SK-N-MC (cell line): ENCODE data around the gene KCNMA1.

Experiments used
- DNase-seq: peaks from one replicate; pipeline ENCODE4 v3.0.0-alpha.2; 2011; ENCODE audit warnings: low read depth, low spot score
- H3K27ac ChIP-seq: fragments of 200-600 bp; sonication (generic); 2 replicates; pipeline ENCODE4 v1.5.1; 2016; ENCODE audit warnings: mixed run types
- H3K36me3 ChIP-seq: fragments of 200-600 bp; sonication (generic); 2 replicates; pipeline ENCODE4 v1.6.1; 2017; ENCODE audit warnings: antibody characterized with exemption, low read length, mixed read lengths; ENCODE audit not compliant: insufficient read depth
- H3K4me3 ChIP-seq: fragments of 200-600 bp; sonication (generic); 2 replicates; pipeline ENCODE4 v1.5.1; 2016
- H3K9ac ChIP-seq: fragments of 200-600 bp; sonication (generic); 2 replicates; pipeline ENCODE4 v1.8.0; 2017; ENCODE audit warnings: mixed run types, mixed read lengths; ENCODE audit not compliant: insufficient read length
- H3K9me3 ChIP-seq: fragments of 200-600 bp; sonication (generic); 2 replicates; pipeline ENCODE4 v1.6.1; 2017; ENCODE audit warnings: low read depth, mild to moderate bottlenecking, antibody characterized with exemption, low read length, moderate library complexity, mixed read lengths
- EZH2 ChIP-seq: fragments of 200-600 bp; sonication (generic); IDR thresholded peaks from one replicate; pipeline ENCODE4 v1.6.1; 2017; ENCODE audit warnings: antibody characterized with exemption
- FOXP2 ChIP-seq: optimal IDR thresholded peaks from 2 replicates; pipeline ENCODE3; 2011; ENCODE audit warnings: mild to moderate bottlenecking, moderate library complexity; ENCODE audit not compliant: insufficient read depth; ENCODE audit errors: extremely low read length, control extremely low read depth
- POLR2AphosphoS5 ChIP-seq: IDR thresholded peaks from 2 replicates; pipeline ENCODE4 v1.6.1; 2012; ENCODE audit warnings: mild to moderate bottlenecking, low read depth, low read length, borderline replicate concordance

KCNMA1 gene

DNA sequence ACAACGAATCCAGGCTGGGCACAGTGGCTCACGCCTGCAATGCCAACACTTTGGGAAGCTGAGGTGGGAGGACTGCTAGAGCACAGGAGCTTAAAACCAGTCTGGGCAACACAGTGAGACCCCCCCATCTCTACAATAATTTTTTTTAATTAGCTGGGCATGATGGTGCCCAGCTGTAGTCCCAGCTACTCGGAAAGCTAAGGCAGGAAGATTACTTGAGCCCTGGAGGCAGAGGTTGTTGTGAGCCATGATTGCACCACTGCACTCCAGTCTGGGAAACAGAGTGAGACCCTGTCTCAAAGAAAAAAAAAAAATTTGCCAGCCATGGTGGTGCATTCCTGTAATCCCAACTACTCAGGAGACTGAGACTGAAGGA, 396.3 kb downstream of the KCNMA1 start:
- no peak overlapping the region for H3K9ac ChIP-seq
- TF ChIP-seq FOXP2, result no peak
- TF ChIP-seq POLR2AphosphoS5, result no peak
- no peak for TF ChIP-seq EZH2

DNA sequence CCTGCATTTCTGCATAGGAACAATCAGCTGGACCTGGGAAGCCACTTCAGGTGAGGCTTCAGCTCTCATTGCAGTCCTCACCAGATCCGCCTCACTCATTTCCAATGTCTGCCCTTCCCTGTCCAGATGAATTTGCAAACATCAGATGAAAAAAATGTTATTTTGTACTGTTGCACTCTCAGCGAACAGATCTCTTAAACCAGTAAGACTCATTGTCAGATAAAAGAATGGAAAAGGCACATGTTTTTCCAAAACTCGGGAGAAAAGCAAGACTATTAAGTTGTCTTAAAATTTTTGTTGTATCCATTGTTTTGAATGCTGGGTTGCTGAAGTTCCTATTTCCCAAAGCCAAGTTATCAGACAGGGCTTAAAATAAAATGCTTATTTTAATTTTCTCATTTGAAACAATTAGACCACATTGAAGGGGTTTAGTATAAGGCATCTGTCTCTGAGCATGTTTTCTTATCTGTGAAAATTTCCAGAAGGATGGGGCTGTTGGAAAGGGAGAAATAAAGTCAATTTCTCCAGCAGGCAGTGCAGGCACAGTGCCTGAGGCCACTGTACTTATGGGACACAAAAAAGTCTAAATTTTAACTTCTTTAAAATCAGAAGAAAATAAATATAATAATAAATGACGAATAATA, 396.8 kb downstream of the KCNMA1 start:
- no peaks in the 10 kb centered on the region for H3K9me3 ChIP-seq
- TF ChIP-seq POLR2AphosphoS5 (no peak), EZH2 (no peak), FOXP2 (no peak)
- no peak overlapping the region for H3K9ac ChIP-seq
- H3K27ac ChIP-seq, result no peak overlapping the region
- DNase-seq, result no peak
- no peaks in the 10 kb centered on the region for H3K36me3 ChIP-seq
- no peak overlapping the region for H3K4me3 ChIP-seq

More for the DNA sequence above, 396.3 kb downstream of the KCNMA1 start:
- Histone ChIP-seq H3K36me3 (no peaks in the 10 kb centered on the region), H3K4me3 (no peak overlapping the region), H3K9me3 (no peaks in the 10 kb centered on the region), H3K27ac (no peak overlapping the region)
- no peak for DNase-seq

DNA sequence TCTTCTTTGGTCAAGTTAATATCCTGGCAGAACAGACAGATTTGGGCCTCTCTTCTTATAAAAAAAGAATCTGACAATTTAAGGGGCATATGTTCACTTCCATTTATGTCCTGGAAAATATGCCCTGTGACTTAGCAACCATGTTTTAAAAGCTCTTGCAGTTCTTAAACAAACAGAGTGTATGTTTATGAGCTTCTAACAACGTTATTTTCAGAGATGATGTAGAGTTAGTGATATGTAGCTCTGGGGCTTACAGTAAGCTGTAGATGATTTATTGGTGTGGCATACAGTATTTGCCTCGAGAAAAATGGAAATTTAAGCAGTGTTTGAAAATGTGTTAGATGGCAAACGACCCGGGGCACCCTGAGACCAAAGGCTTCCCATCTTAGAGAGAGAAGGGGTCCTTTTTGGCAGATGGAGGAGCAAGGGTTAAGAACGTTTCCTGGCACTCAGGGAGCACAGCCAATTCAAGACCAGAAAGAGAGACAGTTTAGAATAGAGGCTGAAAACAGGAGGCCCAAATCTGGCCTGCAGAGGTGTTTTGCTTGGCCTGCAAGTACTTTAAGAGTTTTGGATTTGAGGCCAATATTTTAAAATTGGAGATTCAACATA, 397.5 kb downstream of the KCNMA1 start:
- no peaks in the 10 kb centered on the region for H3K36me3 ChIP-seq
- no peak for TF ChIP-seq FOXP2
- no peak for TF ChIP-seq EZH2
- TF ChIP-seq POLR2AphosphoS5, result no peak
- no peak for DNase-seq
- H3K27ac ChIP-seq, result no peak overlapping the region
- H3K9me3 ChIP-seq, result no peaks in the 10 kb centered on the region
- no peak overlapping the region for H3K4me3 ChIP-seq
- H3K9ac ChIP-seq, result no peak overlapping the region

DNA sequence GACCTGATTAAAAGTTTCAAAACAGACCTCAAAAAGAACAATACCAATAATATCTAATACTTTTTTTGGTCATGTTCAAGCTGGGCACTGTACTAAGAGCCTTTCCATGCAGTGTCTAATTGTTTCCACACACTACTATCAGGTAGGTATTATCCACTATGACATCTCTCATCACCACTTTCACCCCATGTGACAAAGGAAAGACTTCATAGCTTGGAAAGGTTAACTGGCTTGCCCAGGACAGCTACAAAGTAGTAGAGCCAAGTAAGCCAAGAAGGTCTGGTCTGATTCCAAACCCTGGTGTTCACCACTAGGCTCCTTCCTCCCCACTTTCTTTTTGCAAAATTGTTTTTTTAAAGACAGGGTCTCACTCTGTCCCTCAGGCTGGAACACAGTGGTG, 400.5 kb downstream of the KCNMA1 start:
- Histone ChIP-seq H3K9ac (no peak overlapping the region), H3K36me3 (no peaks in the 10 kb centered on the region), H3K9me3 (no peaks in the 10 kb centered on the region), H3K4me3 (no peak overlapping the region), H3K27ac (no peak overlapping the region)
- TF ChIP-seq EZH2 (no peak), POLR2AphosphoS5 (no peak), FOXP2 (no peak)
- no peak for DNase-seq

DNA sequence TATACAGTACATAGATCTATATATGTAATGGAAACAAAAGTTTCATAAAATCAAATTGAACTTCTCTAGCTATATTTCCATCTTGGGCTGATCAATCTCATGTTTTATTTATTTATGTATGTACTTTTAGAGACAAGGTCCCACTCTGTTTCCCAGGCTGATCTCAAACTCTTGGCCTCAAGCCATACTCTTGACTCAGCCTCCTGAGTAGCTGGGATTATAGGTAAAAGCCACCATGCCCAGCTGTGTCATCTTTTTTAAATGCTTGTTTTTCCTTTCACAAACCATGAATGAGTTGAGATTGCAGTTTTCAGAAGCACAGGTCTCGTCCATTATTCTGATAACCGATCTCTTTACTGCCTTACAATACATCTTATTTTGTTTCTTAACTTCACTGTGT, 400.9 kb downstream of the KCNMA1 start:
- H3K4me3 ChIP-seq, result no peak overlapping the region
- H3K9ac ChIP-seq, result no peak overlapping the region
- H3K27ac ChIP-seq, result no peak overlapping the region
- H3K9me3 ChIP-seq, result no peaks in the 10 kb centered on the region
- no peak for DNase-seq
- TF ChIP-seq EZH2, result no peak
- no peak for TF ChIP-seq FOXP2
- TF ChIP-seq POLR2AphosphoS5, result no peak
- H3K36me3 ChIP-seq, result no peaks in the 10 kb centered on the region

DNA sequence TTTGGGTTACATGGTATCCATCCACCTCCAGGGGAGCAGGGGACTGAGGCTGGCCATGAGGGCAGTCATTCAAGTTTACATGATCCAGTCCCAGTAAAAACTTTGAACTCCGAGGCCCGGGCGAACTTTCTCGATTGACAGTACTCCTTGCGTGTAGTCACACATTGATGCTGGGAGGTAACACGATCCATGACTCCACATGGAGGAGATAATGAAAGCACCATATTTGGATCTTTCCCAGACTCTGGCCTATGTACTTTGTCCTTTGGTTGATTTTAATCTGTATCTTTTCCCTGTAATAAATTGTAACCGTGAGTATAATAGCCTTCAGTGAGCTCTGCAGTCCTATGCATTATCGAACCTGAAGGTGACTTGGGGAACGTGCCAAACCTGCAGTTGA, 401.6 kb downstream of the KCNMA1 start:
- H3K27ac ChIP-seq, result no peak overlapping the region
- TF ChIP-seq EZH2 (no peak), POLR2AphosphoS5 (no peak), FOXP2 (no peak)
- H3K9ac ChIP-seq, result no peak overlapping the region
- no peaks in the 10 kb centered on the region for H3K36me3 ChIP-seq
- H3K9me3 ChIP-seq, result no peaks in the 10 kb centered on the region
- no peak overlapping the region for H3K4me3 ChIP-seq
- no peak for DNase-seq

DNA sequence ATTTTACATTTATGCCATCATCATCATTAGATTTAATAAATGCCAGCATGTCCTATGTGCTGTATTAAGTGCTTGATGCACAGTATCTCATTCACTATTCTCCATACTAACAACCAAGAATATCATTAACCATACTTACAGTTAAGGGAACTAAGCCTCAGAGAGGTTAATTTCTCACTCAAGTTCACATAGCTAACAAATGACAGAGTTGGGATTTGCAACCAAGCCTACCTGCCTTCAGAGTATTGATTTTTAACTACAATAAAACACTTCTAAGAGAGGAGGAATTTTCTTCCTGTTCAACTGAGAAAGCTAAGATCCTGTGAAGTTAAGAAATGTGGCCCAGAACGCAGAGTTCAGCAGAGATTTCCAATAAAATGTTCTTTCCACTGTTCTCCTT, 403.0 kb downstream of the KCNMA1 start:
- DNase-seq, result no peak
- H3K27ac ChIP-seq, result no peak overlapping the region
- TF ChIP-seq FOXP2, result no peak
- no peak for TF ChIP-seq EZH2
- H3K36me3 ChIP-seq, result no peaks in the 10 kb centered on the region
- no peak overlapping the region for H3K4me3 ChIP-seq
- no peaks in the 10 kb centered on the region for H3K9me3 ChIP-seq
- no peak overlapping the region for H3K9ac ChIP-seq

DNA sequence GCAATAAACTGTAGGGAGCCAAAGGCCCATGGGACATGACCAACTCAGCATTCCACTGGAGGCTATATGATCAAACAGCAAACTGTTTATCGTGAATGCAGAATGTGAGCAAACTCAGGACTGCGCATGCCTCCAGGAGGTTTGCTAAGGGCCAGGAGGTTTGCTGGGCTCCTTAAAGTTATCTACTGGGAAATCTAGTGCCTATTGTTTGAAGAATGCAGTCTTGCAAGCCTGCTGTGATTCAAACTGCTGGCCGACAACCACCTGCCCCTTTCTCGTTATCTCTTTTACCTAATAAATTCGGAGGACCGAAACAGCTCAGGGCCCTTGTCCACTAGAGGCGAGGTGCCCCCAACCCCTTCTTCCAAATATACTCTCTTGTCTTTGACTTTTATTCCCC, 404.1 kb downstream of the KCNMA1 start:
- H3K9ac ChIP-seq, result no peak overlapping the region
- no peaks in the 10 kb centered on the region for H3K9me3 ChIP-seq
- DNase-seq, result no peak
- no peak overlapping the region for H3K27ac ChIP-seq
- no peaks in the 10 kb centered on the region for H3K36me3 ChIP-seq
- TF ChIP-seq POLR2AphosphoS5 (no peak), FOXP2 (no peak)
- H3K4me3 ChIP-seq, result no peak overlapping the region
